Measurements from ENCODE around the gene WBP11. TPM values are rescaled to one million over a fixed set of nuclear protein-coding genes. Genes with fewer than 3 reads are reported as not detected.
"Not testable (repeated sequence)": the region's sequence is repeated elsewhere in the genome, so short reads cannot be mapped to it uniquely, and the experiment has no call there.

WBP11 gene
- total RNA-seq, 6 experiments from 2014 or later, result 8.6 to 24.9 (median 16.9) TPM

GRCh38 chr12:14756334-14757143 lies 46.7 kb downstream of the WBP11 start:
- no peak for DNase-seq

GRCh38 chr12:14751986-14752385 lies 51.3 kb downstream of the WBP11 start:
- no peak overlapping the region for H3K4me3 ChIP-seq
- no peaks in the 10 kb centered on the region for H3K4me1 ChIP-seq
- intact Hi-C loops (cut with DNase I), result no loop called here
- H3K27me3 ChIP-seq, result no peaks in the 10 kb centered on the region
- ATAC-seq, result no peak
- no peak overlapping the region for H3K27ac ChIP-seq
- TF ChIP-seq POLR2A (IDR thresholded peaks at IDR 0.05), result no peak
- H3K9me3 ChIP-seq, result no peaks in the 10 kb centered on the region
- no peak for DNase-seq
- no peaks in the 10 kb centered on the region for H3K36me3 ChIP-seq

More at GRCh38 chr12:14756334-14757143, 46.7 kb downstream of the WBP11 start:
- WGBS (ENCODE audit: insufficient coverage, low coverage, low lambda C conversion rate, missing lambda C conversion rate), result 60% methylated on average over 12 of the region's 17 CpGs
- no peaks in the 10 kb centered on the region for H3K9me3 ChIP-seq
- no peaks in the 10 kb centered on the region for H3K36me3 ChIP-seq
- TF ChIP-seq CTCF (IDR thresholded peaks at IDR 0.05) (peak in 3 of 4 donors; percentile 11 to 36 (median 26)), POLR2A (IDR thresholded peaks at IDR 0.05) (no peak)
- H3K4me3 ChIP-seq, result no peak overlapping the region
- intact Hi-C loops (cut with DNase I), result no loop called here
- no peaks in the 10 kb centered on the region for H3K4me1 ChIP-seq
- H3K27ac ChIP-seq, result no peak overlapping the region
- no peaks in the 10 kb centered on the region for H3K27me3 ChIP-seq
- peak in 1 of 4 donors; percentile 39 for ATAC-seq

- intact Hi-C loops (cut with DNase I), result no loop called here
- Histone ChIP-seq H3K4me1 (peaks cover 0 to 6% (median 0%) of the 10 kb centered on the region in 4 donors), H3K27me3 (no peaks in the 10 kb centered on the region), H3K4me3 (no peak overlapping the region), H3K9me3 (no peaks in the 10 kb centered on the region), H3K27ac (no peak overlapping the region), H3K36me3 (no peaks in the 10 kb centered on the region)
- no peak for ATAC-seq
- WGBS (ENCODE audit: insufficient coverage, low coverage, low lambda C conversion rate, missing lambda C conversion rate), result 73% methylated on average over 1 of the region's 1 CpG
- TF ChIP-seq CTCF (IDR thresholded peaks at IDR 0.05) (no peak), POLR2A (IDR thresholded peaks at IDR 0.05) (no peak)
- DNase-seq, result no peak
These were observed 60.2 kb downstream of the WBP11 start for GRCh38 chr12:14743061-14743460.

- H3K36me3 ChIP-seq, result no peaks in the 10 kb centered on the region
- H3K27ac ChIP-seq, result no peak overlapping the region
- no peaks in the 10 kb centered on the region for H3K9me3 ChIP-seq
- intact Hi-C loops (cut with DNase I), result no loop called here
- DNase-seq, result no peak
- no peak for TF ChIP-seq CTCF (IDR thresholded peaks at IDR 0.05)
- no peak for TF ChIP-seq POLR2A (IDR thresholded peaks at IDR 0.05)
- H3K4me3 ChIP-seq, result no peak overlapping the region
- ATAC-seq, result peak in 2 of 4 donors; percentile 76 to 83
- WGBS (ENCODE audit: insufficient coverage, low coverage, low lambda C conversion rate, missing lambda C conversion rate), result 67% methylated on average over 2 of the region's 2 CpGs
- no peaks in the 10 kb centered on the region for H3K27me3 ChIP-seq
- H3K4me1 ChIP-seq, result peaks cover 0 to 6% (median 0%) of the 10 kb centered on the region in 4 donors
These were observed 61.3 kb downstream of the WBP11 start for GRCh38 chr12:14741942-14742341.

DNA sequence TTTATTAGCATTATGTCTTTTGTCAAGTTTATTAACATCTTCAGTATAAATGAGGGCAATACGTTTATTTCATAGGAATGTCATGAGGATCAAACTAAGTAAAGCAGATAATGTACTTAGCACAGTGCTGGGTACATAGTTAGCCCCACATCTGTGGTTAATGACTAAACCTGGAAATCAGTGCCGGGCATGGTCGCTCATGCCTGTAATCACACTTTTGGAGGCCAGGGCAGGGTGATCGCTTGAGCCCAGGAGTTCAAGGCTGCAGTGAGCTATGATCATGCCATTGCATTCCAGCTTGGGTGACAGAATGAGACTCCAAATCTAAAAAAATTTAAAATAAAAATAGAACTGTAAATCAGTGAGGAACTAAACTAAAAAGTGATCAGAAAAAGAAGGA lies 62.1 kb downstream of the WBP11 start:
- DNase-seq (peak; percentile 30 to 66 (median 57)), ATAC-seq (peak in 2 of 4 donors; percentile 91 to 92)
- intact Hi-C loops (cut with DNase I), result no loop called here
- no peaks in the 10 kb centered on the region for H3K36me3 ChIP-seq
- no peak overlapping the region for H3K4me3 ChIP-seq
- 35% methylated on average over 4 of the region's 4 CpGs for WGBS (ENCODE audit: insufficient coverage, low coverage, low lambda C conversion rate, missing lambda C conversion rate)
- H3K9me3 ChIP-seq, result no peaks in the 10 kb centered on the region
- H3K27me3 ChIP-seq, result no peaks in the 10 kb centered on the region
- no peak for TF ChIP-seq CTCF (IDR thresholded peaks at IDR 0.05)
- no peak for TF ChIP-seq POLR2A (IDR thresholded peaks at IDR 0.05)
- H3K4me1 ChIP-seq, result peaks cover 0 to 6% (median 0%) of the 10 kb centered on the region in 4 donors
- H3K27ac ChIP-seq, result no peak overlapping the region

- H3K36me3 ChIP-seq; H3K4me3 ChIP-seq; H3K27ac ChIP-seq; H3K27me3 ChIP-seq; ATAC-seq; intact Hi-C loops (cut with DNase I); H3K9me3 ChIP-seq; H3K4me1 ChIP-seq: not testable (repeated sequence)
- WGBS (ENCODE audit: insufficient coverage, low coverage, low lambda C conversion rate, missing lambda C conversion rate), result 73% methylated on average over 13 of the region's 16 CpGs
- DNase-seq, result peak in 1 of 3 donors; percentile 47
These were observed 66.8 kb downstream of the WBP11 start for GRCh38 chr12:14736441-14736840.

Measured in right lobe of liver (tissue), 6 donors.